Activated naive CD8-positive, alpha-beta T cell treated with anti-CD3 and anti-CD28 coated beads, Interleukin-2, amount 50 U/mL, for 16 hours (primary cell): ENCODE data around the gene RASL12.
"Not testable (repeated sequence)": the region's sequence is repeated elsewhere in the genome, so short reads cannot be mapped to it uniquely, and the experiment has no call there.

ENCODE experiments used
- DNase-seq: peaks from one replicate; pipeline ENCODE4 v3.0.0-alpha.2; 2020; ENCODE audit warnings: low read depth, low spot score

RASL12 gene

GRCh38 chr15:65056106-65056505 lies 11.7 kb downstream of the RASL12 start:
- DNase-seq: no peak

GRCh38 chr15:65055201-65055870 lies 12.5 kb downstream of the RASL12 start:
- no peak for DNase-seq

GRCh38 chr15:65054333-65055200 lies 13.2 kb downstream of the RASL12 start:
- no peak for DNase-seq

- no peak for DNase-seq
Observed at GRCh38 chr15:65052956-65053355, 14.8 kb downstream of the RASL12 start.

- DNase-seq: no peak
Observed at GRCh38 chr15:65051266-65051665, 16.5 kb downstream of the RASL12 start.

GRCh38 chr15:65050270-65050669 lies 17.5 kb downstream of the RASL12 start:
- DNase-seq: no peak

GRCh38 chr15:65049418-65049840 lies 18.4 kb downstream of the RASL12 start:
- peak; percentile 77 for DNase-seq

GRCh38 chr15:65048241-65048640 lies 19.6 kb downstream of the RASL12 start:
- DNase-seq: no peak

GRCh38 chr15:65044724-65045481 lies 22.9 kb downstream of the RASL12 start, which contains the start of gene SLC51B:
TSS of gene SLC51B (plus strand) at chr15:65045387. CDS start at chr15:65050005, 4,618 bp downstream.
- DNase-seq: no peak

- not testable (repeated sequence) for DNase-seq
Observed at GRCh38 chr15:65044218-65044617, 23.6 kb downstream of the RASL12 start.

GRCh38 chr15:65042776-65043327 lies 24.9 kb downstream of the RASL12 start:
- DNase-seq: no peak

GRCh38 chr15:65041787-65042186 lies 26.0 kb downstream of the RASL12 start:
- DNase-seq: no peak

GRCh38 chr15:65040461-65040860 lies 27.3 kb downstream of the RASL12 start:
- no peak for DNase-seq

- DNase-seq: no peak
Observed at GRCh38 chr15:65038836-65039235, 29.0 kb downstream of the RASL12 start.

- no peak for DNase-seq
Observed at GRCh38 chr15:65038428-65038827, 29.4 kb downstream of the RASL12 start.

GRCh38 chr15:65037309-65037708 lies 30.5 kb downstream of the RASL12 start:
- DNase-seq: no peak

GRCh38 chr15:65034719-65035118 lies 33.1 kb downstream of the RASL12 start:
- DNase-seq: no peak

- DNase-seq: no peak
Observed at GRCh38 chr15:65033659-65034269, 34.0 kb downstream of the RASL12 start.

GRCh38 chr15:65032801-65033537 lies 34.8 kb downstream of the RASL12 start:
- no peak for DNase-seq

- DNase-seq: no peak
Observed at GRCh38 chr15:65029736-65030208, 38.0 kb downstream of the RASL12 start.
